SIG-M5 treated with dmso at 0.1 percent for 504 hours (cell line): Measurements from ENCODE around the gene PSMC5.

Source experiments
- DNase-seq: peaks from one replicate; lab custom pipeline; 2025; ENCODE audit not compliant: unreplicated experiment; lab: John Stamatoyannopoulos, UW

Gene PSMC5

GRCh38 chr17:63820963-63821561, 6.2 kb upstream of the PSMC5 start:
- no peak for DNase-seq

DNA sequence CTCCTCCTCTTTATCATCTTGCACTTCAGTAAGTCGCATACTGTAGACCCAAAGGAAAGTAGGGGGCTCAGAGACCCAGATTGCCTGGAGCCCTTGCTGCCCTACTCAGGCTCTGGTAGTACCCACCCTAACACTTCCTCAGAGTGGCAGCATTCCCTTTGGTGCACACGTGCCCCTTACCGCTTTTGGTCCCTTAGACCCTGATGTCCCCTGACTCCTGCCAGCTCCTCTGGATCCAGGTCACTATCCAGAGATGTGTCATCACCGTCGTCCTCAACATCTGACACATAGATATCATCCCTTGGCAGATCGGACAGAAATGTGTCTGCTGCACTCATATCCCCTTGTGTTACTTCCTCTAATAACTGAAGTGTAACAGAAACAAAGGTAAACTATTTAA, 5.4 kb upstream of the PSMC5 start:
- no peak for DNase-seq

- DNase-seq = no peak
Observed at GRCh38 chr17:63822537-63822936, 4.7 kb upstream of the PSMC5 start.

DNA sequence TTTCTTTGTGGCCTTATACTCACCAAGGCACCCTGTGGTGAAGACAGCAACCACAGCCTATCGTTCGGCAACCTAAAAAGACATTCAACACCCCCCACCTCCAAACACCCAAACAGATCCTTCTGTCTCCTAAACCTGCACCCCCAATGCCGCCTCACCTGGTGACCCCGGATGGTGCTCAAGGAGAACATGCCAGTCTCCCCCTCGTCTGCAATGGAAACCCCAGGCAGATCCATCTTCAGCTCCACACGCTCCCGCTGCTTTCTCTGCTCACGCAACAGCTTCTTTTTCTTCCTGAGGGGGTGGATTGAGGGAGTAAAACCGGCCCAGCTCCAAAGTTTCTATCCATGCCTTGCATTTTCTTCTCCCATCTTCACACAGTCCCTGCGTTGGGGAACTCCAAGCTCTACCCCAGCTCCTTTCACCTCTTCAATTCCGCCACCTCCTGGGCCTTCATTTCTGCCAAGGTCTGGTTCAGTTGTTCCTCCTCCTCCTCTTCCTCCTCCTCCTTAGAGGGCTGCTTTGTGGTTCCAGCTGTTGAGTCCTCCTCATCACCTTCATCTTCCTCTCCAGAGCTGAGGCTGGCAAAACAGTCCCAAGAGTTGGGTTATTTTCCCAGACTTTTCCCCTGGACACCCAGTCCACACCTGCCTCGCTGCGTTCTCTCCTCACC, 3.4 kb upstream of the PSMC5 start:
- no peak for DNase-seq

DNA sequence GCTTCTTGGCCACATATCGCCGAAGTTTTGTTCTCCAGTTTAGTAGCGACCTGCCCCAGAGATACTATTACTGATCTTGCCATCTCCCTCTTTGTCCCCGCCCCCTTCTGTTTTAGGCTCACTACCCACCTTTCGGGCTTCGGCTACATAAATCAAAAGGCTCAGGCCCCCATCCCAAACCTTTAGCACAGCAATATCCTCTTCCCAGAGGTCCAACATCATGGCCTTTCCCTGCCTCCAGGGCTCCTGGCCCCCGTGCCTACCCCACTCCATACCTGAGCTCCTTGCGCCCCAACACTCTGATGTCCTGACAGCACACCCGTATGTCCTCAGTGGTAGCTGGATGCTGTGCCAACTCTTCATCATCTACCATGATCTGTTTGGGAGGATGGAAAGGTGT, 2.9 kb upstream of the PSMC5 start:
- DNase-seq = no peak

DNA sequence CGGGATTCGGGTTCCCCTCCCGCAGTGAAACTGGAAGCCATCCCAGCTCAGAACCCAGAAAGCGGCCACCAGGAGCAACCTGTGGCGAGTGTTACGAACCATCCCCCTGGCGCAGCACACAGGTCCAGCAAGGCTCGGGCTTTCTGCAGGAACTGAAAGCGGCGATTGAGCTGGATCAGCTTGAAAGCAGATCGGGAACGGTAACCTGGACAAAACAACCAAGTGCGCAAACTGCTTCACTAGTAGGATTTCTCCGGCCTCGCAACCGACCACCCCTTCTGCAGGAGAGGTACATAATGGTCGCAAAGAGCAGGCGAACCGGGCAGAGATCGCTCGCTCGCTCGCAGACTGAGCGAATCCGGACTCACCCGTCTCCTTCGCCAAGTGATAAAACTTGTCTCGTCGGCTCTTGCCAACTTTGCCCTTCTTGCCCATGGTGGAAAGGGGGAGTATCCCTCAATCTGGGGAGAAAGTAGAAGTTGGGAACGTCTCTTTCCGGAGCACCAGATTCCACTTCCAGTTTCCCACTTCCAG, 696 bp upstream of the PSMC5 start:
- peak; percentile 40 for DNase-seq

- no peak for DNase-seq
Observed at GRCh38 chr17:63827801-63828221, 580 bp downstream of the PSMC5 start.

DNA sequence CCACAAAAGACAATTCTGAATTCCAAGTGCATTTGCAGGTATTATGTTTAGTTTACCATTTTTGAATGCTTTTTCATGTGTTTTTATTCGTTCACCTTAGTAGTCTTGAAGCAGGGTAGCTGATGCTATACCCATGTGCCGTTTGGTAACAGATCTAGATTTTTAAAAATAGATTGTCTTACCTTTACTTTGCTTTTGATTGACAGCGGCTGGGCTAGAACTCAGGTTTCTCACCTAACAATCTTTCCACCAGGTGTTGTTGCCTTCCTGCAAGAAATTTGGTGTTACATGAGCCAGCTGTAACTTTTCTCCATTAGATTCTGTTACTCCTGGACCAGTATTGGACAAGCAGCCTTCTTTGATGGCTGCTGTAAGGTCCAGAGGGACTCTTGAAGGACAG, 1.7 kb downstream of the PSMC5 start:
- DNase-seq = no peak

DNA sequence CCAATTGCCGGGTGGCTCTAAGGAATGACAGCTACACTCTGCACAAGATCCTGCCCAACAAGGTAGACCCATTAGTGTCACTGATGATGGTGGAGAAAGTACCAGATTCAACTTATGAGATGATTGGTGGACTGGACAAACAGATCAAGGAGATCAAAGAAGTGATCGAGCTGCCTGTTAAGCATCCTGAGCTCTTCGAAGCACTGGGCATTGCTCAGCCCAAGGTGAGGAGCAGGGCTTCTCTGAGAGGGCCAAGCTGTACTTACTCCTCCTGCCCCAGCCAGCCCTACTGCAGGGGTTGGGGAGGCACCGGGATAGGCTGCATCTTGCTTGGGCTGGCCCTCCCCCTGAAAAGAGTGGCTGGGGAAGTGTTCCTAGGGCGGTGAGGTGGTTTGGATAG, 3.0 kb downstream of the PSMC5 start:
- DNase-seq = no peak

DNA sequence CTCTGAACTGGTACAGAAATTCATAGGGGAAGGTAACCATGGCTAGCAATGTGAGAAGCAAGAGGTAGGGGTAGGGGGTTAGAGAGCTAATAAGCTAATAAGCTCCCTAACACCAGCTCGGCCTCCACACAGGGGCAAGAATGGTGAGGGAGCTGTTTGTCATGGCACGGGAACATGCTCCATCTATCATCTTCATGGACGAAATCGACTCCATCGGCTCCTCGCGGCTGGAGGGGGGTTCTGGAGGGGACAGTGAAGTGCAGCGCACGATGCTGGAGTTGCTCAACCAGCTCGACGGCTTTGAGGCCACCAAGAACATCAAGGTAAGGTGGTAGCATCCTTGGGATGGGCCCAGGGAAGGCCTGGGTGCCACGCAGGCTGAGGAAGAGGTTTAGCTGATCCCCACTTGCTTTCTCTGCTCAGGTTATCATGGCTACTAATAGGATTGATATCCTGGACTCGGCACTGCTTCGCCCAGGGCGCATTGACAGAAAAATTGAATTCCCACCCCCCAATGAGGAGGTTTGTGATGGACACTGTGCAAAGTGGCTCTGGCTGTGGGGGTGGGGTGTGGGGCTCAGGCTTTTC, 3.8 kb downstream of the PSMC5 start:
- no peak for DNase-seq

DNA sequence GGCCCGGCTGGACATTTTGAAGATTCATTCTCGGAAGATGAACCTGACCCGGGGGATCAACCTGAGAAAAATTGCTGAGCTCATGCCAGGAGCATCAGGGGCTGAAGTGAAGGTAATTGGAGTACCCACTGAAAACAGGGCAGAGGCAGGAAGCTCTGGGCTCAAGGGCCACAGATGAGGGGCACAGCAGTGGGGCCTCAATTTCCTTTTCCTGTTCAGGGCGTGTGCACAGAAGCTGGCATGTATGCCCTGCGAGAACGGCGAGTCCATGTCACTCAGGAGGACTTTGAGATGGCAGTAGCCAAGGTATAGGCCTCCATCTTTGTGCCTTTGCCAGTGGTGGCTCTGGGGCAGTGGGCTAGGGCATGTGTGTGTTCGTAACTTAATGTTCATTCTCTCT, 4.3 kb downstream of the PSMC5 start:
- no peak for DNase-seq

DNA sequence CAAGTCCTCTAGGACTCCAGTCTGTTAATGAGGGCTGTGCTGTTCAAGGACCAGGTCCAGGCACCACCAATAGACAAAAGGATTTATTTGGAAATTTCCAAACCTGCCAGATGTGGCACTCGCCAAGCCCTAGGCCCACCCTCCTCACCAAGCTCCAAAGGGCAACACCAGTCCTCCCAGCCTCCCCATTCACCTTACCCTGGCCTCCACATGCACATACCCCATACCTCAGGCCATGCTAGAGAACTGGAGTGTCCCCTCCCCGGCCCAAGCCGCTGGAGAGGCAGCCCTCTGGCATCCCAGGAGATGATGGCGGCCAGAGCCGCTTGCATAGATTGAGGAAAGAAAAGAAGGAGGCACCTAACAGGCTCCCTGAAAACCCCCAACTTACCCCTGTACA, 4.8 kb downstream of the PSMC5 start:
- DNase-seq = no peak

- no peak for DNase-seq
Observed at GRCh38 chr17:63832455-63832854, 5.2 kb downstream of the PSMC5 start.

DNA sequence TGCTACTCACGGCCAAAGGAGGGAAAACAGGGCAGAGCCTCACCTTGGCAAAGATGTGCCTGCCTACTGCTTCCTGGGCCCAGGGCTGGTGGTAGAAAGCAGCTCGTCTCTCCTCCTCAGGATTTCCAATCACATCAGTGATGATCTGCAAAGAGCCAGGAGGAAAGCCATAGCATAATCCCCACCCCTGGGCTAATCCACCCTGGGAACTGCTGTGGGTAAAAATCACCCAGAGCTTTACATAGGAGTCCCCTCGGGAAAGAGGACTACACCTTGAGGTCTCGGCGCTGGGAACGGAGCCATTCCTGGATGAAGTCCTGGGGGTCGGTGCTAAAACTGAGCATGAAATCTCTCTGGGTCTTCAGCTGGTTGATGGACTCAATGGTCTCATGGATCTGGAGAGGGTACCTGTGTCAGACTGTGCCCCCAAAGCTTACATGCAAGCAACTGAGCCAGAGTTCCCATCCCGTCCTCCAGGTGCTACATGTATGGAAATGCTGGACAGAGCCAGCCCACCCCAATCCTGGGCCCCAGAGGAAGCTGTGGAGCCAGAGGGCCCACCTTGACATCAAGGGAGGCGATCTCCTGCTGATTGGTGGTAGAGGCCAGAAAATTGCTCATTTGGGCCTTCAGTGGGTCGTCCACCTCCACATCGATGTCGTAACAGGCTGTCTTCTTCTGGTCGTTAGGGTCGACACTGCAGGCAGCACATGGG, 6.0 kb downstream of the PSMC5 start:
- no peak for DNase-seq

GRCh38 chr17:63833741-63834373, 6.6 kb downstream of the PSMC5 start:
- DNase-seq = no peak

- peak; percentile 95 for DNase-seq
Observed at GRCh38 chr17:63834431-63835166, 7.4 kb downstream of the PSMC5 start.

GRCh38 chr17:63835167-63835720, 8.0 kb downstream of the PSMC5 start:
- DNase-seq = no peak

DNA sequence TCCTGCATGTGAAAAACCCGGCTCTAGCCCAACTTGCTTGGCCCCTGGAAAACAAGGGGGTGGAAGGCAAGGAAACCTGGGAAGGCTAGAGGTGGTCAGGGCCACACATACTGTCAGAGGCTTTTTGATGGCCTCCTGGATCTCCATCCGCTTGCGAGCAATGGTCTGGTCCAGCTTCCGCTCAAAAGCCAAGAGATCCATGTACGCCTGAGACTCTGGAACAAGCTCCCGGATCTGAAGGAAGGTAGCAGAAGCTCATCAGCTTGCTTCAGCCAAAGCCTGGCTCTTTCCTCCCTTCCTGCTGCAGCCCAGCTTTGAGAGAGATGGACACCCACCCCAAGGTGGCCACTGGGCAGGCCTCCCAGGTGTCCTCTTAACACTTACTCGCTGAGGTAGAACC, 9.6 kb downstream of the PSMC5 start:
- DNase-seq = no peak

- DNase-seq = no peak
Observed at GRCh38 chr17:63837480-63837879, 10.2 kb downstream of the PSMC5 start.

- DNase-seq = no peak
Observed at GRCh38 chr17:63837962-63838600, 10.8 kb downstream of the PSMC5 start.
